GM19193 (cell line): Measurements from ENCODE around the gene NFIC.

Source experiments
- POLR2A ChIP-seq: IDR thresholded peaks from 4 replicates; pipeline ENCODE4 v1.6.1; 2011; ENCODE audit not compliant: insufficient read depth, insufficient read length; ENCODE audit errors: extremely low read depth

Gene NFIC

DNA sequence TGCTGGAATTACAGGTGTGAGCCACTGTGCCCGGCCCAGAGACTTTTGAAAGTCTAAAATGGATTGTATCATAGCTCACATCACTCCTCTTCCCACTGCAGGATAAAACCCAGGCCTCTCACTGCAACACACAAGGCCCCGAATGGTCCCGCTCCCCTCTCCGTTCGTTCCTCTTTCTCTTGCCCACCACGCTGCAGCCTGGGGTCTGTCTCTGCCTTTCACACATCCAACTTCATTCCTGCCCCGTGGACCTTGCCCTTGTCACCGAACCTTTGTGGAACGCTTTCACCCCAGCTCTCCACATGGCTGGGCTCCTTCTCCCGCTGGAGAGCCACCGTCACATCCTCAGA lies 42.6 kb downstream of the NFIC start:
- TF ChIP-seq POLR2A = no peak

DNA sequence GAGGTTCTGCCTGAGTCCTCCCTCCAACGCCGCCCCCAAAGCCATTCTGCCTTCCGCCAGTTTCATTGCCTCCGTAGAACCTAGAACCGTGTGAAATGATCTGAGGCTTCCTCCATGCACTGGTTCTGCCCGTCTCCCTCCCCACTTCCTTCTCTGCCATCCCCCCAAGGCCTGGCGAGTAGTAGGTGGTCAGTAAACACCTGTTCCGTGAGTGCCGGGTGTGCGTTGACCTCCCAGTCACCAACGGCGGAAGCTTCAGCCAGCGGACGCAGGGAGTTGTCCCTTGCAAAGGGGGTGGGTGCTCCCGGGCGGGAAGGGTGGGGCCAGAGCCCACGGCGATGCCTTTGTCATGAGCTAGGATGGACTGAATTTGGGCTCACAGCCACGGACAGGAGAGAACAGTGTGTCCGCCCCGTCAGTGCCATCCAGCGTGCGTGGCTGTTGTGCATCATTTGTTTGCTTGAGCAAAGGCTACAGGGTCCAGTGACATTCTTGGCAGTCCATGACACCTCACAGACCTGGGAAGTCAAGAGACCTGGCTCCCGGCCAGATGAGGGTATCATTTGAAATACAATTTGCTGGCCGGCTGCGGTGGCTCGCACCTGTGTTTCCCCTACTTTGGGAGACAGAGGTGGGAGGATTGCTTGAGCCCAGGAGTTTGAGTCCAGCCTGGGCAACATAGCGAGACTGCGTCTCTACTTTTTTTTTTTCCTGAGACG lies 43.1 kb downstream of the NFIC start:
- no peak for TF ChIP-seq POLR2A

DNA sequence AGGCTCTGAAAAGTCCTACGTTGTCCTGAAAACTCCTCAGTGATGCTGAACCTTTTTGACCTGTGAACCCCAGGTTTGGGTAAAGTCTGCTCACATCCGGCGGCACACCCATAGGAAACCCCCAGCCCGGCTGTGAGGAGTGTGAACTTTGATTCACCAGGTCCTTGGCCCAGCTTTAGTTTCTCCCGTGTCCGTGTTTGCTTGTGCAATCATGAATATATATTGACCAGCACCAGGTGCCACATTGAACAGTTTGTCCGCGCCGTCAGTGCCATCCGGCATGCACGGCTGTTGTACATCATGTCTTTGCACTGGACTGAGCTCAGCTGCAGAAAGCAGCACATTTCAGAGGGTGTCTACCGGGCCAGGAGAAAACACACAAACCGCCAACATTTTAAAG lies 45.3 kb downstream of the NFIC start:
- TF ChIP-seq POLR2A = no peak

DNA sequence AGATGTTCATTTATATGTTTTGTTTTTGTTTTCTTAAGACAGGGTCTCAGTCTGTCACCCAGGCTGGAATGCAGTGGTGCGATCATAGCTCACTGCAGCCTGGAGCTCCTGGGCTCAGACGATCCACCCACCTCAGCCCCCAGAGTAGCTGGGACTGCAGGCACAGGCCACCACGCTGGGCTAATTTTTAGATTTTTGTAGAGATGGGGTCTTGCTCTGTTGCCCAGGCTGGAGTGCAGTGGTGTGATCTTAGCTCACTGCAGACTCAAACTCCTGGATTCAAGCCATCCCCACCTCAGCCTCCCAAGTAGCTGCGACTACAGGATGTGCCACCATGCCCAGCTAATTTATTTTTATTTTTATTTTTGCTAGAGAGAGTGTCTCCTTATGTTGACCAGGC lies 45.7 kb downstream of the NFIC start:
- no peak for TF ChIP-seq POLR2A

DNA sequence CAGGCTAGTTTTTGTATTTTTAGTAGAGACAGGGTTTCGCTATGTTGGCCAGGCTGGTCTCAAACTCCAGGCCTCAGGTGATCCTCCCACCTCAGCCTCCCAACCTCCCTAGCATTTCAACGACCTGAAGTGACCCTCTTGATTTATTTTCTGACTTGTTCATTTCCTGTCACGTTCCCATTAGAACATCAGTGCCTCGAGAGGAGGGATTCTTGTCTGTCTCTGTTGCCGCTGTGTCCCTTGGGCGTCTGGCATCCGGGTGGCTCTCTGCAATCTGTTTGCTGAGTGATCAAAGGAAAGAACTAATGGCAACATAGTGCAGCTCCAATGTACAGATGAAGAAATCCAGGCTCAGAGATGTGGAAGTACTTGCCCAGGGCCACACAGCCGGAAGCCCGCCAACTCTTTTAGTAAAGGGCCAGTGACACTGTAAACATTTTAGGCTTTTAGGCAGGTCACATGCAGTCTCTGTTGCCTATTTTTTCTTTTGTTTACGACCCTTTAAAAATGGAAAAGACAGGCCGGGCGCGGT lies 47.5 kb downstream of the NFIC start:
- no peak for TF ChIP-seq POLR2A

DNA sequence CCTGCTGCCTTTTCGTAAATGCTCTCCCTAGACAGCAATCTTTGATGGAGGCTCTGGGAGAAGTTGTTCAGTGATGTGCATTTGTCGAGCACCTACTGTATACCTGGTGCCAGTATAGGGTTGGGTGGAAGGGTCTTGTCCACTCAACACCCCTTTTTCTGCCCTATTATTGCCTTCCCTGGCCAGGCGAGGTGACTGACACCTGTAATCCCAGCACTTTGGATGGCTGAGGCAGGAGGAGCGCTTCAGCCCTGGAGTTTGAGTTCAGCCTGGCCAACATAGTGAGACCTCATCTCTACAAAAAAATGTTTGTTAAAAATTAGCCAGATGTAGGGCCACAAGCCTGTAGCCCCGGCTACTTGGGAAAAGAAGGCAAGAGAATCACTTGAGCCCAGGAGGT lies 49.3 kb downstream of the NFIC start:
- no peak for TF ChIP-seq POLR2A

DNA sequence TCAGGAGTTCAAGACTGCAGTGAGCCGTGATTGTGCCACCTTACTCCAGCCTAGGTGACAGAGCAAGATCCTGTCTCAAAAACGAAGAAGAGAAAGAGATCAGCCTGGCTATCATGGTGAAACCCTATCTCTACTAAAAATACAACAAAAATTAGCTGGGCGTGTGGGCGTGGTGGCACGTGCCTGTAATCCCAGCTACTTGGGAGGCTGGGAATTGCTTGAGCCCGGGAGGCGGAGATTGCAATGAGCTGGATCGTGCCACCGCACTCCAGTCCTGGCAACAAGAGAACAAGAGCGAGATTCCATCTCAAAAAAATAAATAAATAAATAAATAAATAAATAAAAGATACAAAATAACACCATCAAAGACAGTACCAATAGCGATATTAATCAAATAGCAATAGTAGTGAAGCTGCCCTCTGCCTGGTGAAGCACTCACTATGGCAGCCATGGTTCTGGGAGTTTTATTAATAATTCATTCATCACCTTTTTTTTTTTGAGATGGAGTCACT lies 53.9 kb downstream of the NFIC start:
- TF ChIP-seq POLR2A = no peak

DNA sequence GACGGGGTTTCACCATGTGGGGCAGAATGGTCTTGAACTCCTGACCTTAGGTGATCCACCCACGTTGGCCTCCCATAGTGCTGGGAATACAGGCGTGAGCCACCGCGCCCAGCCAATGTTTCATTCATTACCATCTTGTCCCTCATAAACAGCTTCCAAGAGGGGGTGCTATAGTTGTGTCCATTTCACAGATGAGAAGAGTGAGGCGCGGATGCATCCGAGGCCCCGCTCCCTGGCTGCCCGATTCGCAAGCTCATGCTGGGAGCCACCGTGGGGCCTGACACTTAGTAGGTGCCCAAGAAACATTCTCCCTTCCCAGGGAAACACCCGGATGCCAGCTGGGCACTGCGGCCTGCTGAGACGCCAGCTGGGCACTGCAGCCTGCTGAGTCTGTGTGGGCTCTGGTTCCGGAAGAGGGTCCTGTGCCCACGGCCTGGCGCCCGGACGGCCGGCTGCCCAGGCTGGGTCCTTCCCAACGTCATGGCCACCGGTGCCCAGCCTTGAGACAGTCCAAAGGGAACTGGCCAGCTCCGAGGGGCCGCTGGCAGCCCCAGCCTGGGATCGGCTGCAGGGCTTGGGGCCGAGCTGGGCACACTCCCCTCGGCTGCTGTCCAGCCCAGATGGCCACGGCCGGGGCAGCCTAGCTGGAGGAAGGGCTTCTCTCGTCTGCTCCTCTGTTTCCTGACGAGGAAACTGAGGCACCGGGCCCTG lies 54.7 kb downstream of the NFIC start:
- TF ChIP-seq POLR2A = no peak

DNA sequence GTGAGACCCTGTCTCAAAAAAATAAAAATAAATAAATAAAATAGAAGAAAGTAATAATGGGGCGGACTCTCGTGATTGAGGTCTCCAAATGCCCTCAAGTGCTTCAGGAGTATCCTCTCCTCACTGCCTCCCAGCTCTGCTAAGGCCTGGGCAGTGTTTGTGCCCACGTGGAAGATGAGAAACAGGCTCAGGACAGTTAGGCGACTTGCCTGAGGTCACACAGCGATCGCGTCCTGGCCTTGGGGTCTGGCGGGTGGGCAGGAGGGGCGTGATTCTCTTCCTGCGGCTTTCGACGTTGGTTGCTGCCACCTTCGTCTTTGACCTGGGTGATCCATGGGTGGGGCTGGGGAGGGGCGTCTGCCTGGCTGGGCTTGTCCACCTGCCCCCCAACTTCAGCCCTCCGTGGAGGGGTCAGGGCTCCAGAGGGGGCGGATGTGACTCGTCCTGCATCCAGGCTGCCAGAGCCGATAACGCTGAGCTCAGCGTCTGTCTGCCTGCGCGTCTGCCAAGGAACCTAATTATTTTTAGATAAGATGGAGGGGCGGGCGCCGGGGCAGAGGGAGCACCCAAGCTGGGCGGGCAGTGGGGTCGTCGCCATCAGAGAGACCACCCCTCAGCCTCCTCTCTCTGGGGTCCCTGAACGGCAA lies 56.9 kb downstream of the NFIC start:
- no peak for TF ChIP-seq POLR2A

DNA sequence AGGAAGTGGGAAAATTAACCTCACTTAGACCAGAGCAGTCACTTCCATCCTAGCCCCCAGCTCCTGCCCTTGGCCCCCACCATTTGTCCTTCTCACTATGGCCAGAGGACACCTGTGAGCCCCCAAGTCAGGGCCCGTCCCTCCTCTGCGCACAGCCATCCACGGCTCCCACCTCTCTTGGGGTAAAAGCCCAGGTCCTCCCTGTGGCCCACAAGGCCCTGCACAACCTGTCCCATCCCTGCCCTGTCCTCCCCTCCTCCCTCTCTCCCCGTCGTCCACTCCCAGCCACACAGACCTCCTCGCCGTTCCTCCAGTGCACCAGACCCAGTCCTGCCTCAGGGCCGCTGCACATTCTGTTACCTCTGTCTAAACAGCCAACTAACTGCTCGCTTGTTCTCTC lies 60.0 kb downstream of the NFIC start:
- TF ChIP-seq POLR2A = no peak

DNA sequence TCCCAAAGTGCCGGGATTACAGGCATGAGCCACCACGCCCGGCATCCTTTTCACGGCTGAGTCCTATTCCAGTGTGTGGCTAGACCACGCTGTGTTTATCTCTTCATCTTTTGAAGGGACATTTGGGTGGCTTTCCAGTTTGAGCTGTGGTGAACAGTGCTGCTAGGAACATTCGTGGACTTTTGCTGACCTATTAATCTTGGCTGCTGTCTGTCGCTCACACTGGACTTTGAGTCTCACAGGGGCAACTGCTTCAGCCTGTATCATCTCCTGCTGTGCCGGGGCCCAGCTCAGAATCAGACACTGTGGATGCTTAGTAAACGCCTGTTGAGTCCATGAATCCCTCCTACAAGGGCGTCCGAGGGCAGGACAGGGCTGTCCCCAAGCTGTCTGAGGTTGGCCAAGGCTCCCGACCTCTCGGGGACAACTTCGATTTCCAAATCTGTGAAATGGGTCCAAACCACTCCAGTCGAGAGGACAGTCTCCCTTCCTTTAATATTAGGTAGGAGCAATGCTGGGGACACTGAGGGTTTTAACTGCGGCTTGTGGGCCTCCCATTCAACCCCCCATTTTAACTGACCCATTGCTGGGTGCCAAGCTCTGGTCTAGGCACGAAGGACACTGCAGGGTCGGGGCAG lies 65.5 kb downstream of the NFIC start:
- no peak for TF ChIP-seq POLR2A

DNA sequence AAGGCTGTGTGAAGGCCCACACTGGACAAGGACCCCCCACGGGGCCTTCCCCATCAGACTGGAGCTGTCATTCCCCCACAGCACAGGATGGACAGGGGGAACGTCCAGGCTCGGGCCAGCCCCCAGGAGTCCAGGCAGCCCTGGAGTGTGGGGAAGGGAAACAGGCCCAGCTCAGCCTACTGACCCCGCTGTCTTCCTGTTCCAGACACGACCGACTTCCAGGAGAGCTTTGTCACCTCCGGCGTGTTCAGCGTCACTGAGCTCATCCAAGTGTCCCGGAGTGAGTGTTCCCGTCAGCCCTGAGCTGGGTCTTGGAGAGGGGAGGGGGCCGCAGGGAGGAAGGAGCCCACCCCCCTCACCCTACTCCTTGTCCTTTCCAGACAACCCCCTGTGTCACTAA lies 66.9 kb downstream of the NFIC start:
- no peak for TF ChIP-seq POLR2A

DNA sequence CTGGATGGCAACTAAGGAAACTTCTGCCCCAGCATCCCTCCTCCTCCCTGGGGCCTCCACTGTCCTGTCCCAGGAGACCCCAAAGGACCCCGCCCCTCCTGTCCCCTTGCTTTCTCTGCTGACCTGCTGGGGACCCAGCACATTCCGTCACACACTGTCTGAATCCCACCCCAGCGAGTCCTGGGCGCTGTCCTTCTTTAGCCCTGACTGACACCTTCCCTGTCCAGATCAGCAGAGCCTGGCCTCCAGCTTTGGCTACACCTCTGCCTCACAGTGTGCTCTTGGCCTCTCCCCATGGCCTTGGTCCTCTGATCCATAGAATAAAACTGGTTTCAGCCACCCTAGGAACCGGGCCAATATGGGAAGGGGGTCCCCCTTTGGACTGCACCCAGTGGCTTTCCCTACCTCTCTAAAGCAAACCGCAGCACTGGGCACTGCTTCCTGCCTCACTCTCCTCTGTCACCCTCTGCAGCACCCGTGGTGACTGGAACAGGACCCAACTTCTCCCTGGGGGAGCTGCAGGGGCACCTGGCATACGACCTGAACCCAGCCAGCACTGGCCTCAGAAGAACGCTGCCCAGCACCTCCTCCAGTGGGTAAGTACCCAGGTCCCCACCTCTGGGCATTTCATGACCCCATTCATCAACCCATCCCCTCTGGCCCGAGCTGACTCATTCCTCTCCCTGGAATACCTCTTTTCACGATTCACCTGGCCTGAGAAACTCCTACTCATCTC lies 67.6 kb downstream of the NFIC start:
- TF ChIP-seq POLR2A = no peak
